ENCODE data around the gene USP5.
A peak's percentile ranks its signal among the peaks of the same experiment; 100 is the strongest.
"Not testable (repeated sequence)": the region's sequence is repeated elsewhere in the genome, so short reads cannot be mapped to it uniquely, and the experiment has no call there.

The USP5 gene

GRCh38 chr12:6867413-6868210 is 15.7 kb downstream of the USP5 start, which contains the start of gene TPI1:
TPI1 (plus strand) TSS chr12:6867531; CDS start chr12:6867567, 36 bp downstream.
- no peak for DNase-seq

- DNase-seq, result no peak
These were observed 16.5 kb downstream of the USP5 start for GRCh38 chr12:6868211-6869048.

GRCh38 chr12:6869049-6870021 is 17.4 kb downstream of the USP5 start:
- DNase-seq, result peak; percentile 62

GRCh38 chr12:6870304-6870703 is 18.4 kb downstream of the USP5 start:
- DNase-seq, result not testable (repeated sequence)

- DNase-seq, result no peak
These were observed 19.4 kb downstream of the USP5 start for GRCh38 chr12:6871052-6871957.

- DNase-seq, result peak; percentile 48
These were observed 20.4 kb downstream of the USP5 start for GRCh38 chr12:6872073-6873048.

GRCh38 chr12:6873094-6874014 is 21.4 kb downstream of the USP5 start, which contains the start of gene SPSB2:
SPSB2 (minus strand) TSS chr12:6873303; CDS start chr12:6872901, 402 bp downstream.
- DNase-seq, result peak; percentile 89

- not testable (repeated sequence) for DNase-seq
These were observed 22.0 kb downstream of the USP5 start for GRCh38 chr12:6874015-6874368.

GRCh38 chr12:6879824-6880223 is 27.9 kb downstream of the USP5 start:
- DNase-seq, result not testable (repeated sequence)

- no peak for DNase-seq
These were observed 31.3 kb downstream of the USP5 start for GRCh38 chr12:6883252-6883651.

- DNase-seq, result no peak
These were observed 31.7 kb downstream of the USP5 start for GRCh38 chr12:6883683-6884082.

GRCh38 chr12:6884539-6884938 is 32.6 kb downstream of the USP5 start:
- DNase-seq, result no peak

GRCh38 chr12:6886206-6886999 is 34.5 kb downstream of the USP5 start:
- not testable (repeated sequence) for DNase-seq

- no peak for DNase-seq
These were observed 35.5 kb downstream of the USP5 start for GRCh38 chr12:6887460-6887859.

- no peak for DNase-seq
These were observed 36.4 kb downstream of the USP5 start for GRCh38 chr12:6888360-6888759.

GRCh38 chr12:6888794-6889193 is 36.8 kb downstream of the USP5 start:
- DNase-seq, result not testable (repeated sequence)

- DNase-seq, result not testable (repeated sequence)
These were observed 38.0 kb downstream of the USP5 start for GRCh38 chr12:6889775-6890573.
